RWPE1 (cell line): ENCODE measurements around the gene SLC1A2.
A peak's percentile ranks its signal among the peaks of the same experiment; 100 is the strongest.

Experiments used
- CTCF ChIA-PET: fragments of 350-600 bp; sonication (Branson Sonifier 250); formaldehyde crosslinking; extraction: SDS; loops from one replicate; lab custom pipeline; 2021; lab: Yijun Ruan, JAX
- POLR2A ChIA-PET: fragments of 400-600 bp; formaldehyde crosslinking; extraction: SDS; loops from one replicate; lab custom pipeline; 2020; ENCODE audit warnings: antibody characterized with exemption; ENCODE audit not compliant: low non-redundant PET; lab: Yijun Ruan, JAX
- DNase-seq: peaks from one replicate; pipeline ENCODE4 v3.0.0; 2012; ENCODE audit warnings: low spot score
- H3K27ac ChIP-seq: fragments of 450-650 bp; 2 replicates; pipeline ENCODE4 v1.5.1; 2017
- CTCF ChIP-seq: fragments of 450-650 bp; conservative IDR thresholded peaks from 2 replicates; pipeline ENCODE4 v1.5.1; 2017; ENCODE audit warnings: low read depth, mild to moderate bottlenecking

Gene SLC1A2

DNA sequence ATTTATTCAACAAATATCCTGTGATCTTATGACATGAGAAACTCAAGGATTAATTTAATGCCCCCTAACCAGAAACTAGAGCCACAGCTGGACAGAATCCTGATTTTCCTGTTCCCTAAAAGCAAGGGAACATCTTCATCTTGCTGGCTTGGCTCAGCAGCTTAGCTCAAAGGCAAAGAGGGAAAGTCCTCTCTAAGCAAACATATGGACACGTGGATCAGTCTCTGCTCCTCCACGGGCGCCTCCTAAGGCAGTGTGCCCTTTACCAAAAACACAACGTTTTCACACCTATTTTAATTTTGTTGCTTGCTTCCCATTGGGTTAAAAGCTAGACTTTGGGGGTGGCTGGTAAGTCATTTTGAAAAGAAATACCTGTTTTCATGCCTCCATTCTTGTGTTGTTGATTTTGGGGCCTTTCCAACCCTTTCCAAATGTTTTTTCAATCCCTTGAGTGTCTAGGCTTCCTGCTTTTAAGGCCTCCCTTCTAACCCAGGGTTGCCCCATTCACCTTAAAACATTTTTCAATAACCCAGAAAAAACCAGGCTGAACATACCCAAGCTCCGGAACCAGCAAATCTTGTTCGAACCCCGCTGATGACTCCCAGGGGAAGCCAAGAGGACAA lies 15.5 kb downstream of the SLC1A2 start:
- CTCF ChIA-PET: interaction anchor here (0.6 to 1.4 kb wide), 3 partner anchors 9 to 89 kb away, joined by 3 to 5 read pairs (median 4); no protein-coding TSS in a partner anchor
- POLR2A ChIA-PET: no interaction called here
- H3K27ac ChIP-seq: no peak overlapping the region
- DNase-seq: no peak
- TF ChIP-seq CTCF: no peak

DNA sequence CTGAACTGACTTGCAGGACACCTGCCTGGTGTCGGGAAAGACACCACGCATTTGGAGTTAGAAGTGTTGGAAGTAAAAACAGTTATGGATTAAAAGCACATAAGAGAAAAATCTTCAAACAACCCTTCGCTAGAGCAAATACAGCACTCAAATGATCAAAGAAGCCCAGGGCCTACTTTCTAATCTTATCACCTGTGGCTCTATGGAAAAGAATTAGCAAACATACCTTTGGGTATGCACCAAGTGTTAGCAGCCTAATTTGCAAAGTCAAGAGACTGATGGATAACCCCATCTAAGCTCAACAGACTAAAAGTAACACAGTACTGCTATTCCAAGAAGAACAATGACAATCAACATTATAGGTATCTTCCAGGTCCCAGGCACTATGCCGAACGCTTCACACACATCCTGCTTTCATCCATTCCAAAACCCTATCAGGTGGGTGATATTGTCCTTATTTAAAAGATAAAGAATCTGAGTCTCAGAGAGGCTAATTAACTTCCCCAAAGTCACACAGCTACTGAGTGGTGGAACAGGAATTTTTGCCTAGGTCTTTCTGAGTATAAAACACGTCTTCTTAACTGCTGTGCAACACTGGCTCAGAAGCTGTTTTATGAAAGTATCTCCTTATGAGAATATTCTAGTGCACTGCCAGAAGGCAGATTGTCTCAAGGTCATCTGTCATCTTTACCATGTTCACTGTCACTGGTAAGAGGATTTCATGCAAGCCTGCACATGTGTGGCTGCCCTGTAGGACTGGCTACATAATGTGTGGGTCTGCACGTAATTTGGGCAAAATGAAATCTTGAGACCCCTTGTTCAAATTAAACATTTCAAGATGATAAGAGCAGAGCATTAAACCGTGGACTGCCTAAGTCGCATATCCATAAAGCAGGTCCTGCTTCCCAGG lies 16.4 kb downstream of the SLC1A2 start:
- no peak for DNase-seq
- ChIA-PET CTCF (interaction anchor here (0.6 to 1.4 kb wide), 4 partner anchors 9 to 88 kb away, joined by 3 to 5 read pairs (median 4); no protein-coding TSS in a partner anchor), POLR2A (no interaction called here)
- no peak for TF ChIP-seq CTCF
- no peak overlapping the region for H3K27ac ChIP-seq

- DNase-seq: no peak
- H3K27ac ChIP-seq: no peak overlapping the region
- POLR2A ChIA-PET: no interaction called here
- no peak for TF ChIP-seq CTCF
- CTCF ChIA-PET: interaction anchor here (0.6 kb wide), 2 partner anchors 12 to 1538 kb away, joined by 3 to 4 read pairs; no protein-coding TSS in a partner anchor
Observed at GRCh38 chr11:35398881-35399280, 20.5 kb downstream of the SLC1A2 start.

GRCh38 chr11:35394941-35395340 lies 24.4 kb downstream of the SLC1A2 start:
- ChIA-PET CTCF (no interaction called here), POLR2A (no interaction called here)
- no peak overlapping the region for H3K27ac ChIP-seq
- no peak for DNase-seq
- no peak for TF ChIP-seq CTCF

DNA sequence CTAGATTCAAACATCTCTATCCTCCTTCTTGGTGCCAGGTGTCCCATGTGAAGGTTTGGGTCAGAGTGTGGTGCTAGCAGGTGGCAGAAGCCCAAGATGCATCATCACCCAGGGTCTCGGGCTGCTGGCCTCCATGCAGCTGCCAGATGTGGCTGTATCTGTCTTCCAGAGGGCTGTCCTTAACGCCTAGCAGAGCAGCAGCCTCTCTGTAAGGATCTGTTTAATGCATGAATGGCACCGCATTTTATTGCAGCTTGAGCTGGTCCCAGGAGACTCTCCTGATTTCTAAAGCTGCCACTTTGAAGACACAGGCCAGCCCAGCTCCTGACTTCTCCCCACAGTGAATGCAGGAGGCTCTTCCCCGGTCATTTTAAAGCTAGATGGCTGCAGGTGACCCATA lies 26.3 kb downstream of the SLC1A2 start:
- ChIA-PET POLR2A (no interaction called here), CTCF (interaction anchor here (0.6 to 0.7 kb wide), 3 partner anchors 239 to 1130 kb away, joined by 3 to 4 read pairs (median 3); no protein-coding TSS in a partner anchor)
- no peak for TF ChIP-seq CTCF
- no peak for DNase-seq
- no peak overlapping the region for H3K27ac ChIP-seq

GRCh38 chr11:35391922-35392688 lies 27.3 kb downstream of the SLC1A2 start:
- ChIA-PET CTCF (interaction anchor here (0.5 to 2.1 kb wide), 15 partner anchors 11 to 1129 kb away, joined by 3 to 9 read pairs (median 3); partner anchors contain the start of gene CD44), POLR2A (no interaction called here)
- TF ChIP-seq CTCF: peak; percentile 84
- H3K27ac ChIP-seq: no peak overlapping the region
- peak; percentile 75 for DNase-seq
